ENCODE data around the gene PTPN5.

PTPN5 gene

GRCh38 chr11:18776324-18776723 is 15.3 kb downstream of the PTPN5 start:
- TF ChIP-seq CTCF (IDR thresholded peaks at IDR 0.05; ENCODE audit: low read depth, low read length): no peak
- Histone ChIP-seq H3K9me3 (ENCODE audit: severe bottlenecking) (no peaks in the 10 kb centered on the region), H3K36me3 (no peaks in the 10 kb centered on the region), H3K27me3 (ENCODE audit: insufficient read depth, low read depth, severe bottlenecking) (no peaks in the 10 kb centered on the region), H3K27ac (no peak overlapping the region), H3K4me3 (ENCODE audit: low read depth, low read length) (no peak overlapping the region)
- DNase-seq: no peak

GRCh38 chr11:18775492-18776292 is 15.9 kb downstream of the PTPN5 start:
- TF ChIP-seq CTCF (IDR thresholded peaks at IDR 0.05; ENCODE audit: low read depth, low read length): peak; percentile 94
- Histone ChIP-seq H3K36me3 (no peaks in the 10 kb centered on the region), H3K27me3 (ENCODE audit: insufficient read depth, low read depth, severe bottlenecking) (no peaks in the 10 kb centered on the region), H3K9me3 (ENCODE audit: severe bottlenecking) (no peaks in the 10 kb centered on the region), H3K4me3 (ENCODE audit: low read depth, low read length) (no peak overlapping the region), H3K27ac (no peak overlapping the region)
- peak; percentile 81 for DNase-seq

- H3K36me3 ChIP-seq: no peaks in the 10 kb centered on the region
- H3K27ac ChIP-seq: no peak overlapping the region
- H3K27me3 ChIP-seq (ENCODE audit: insufficient read depth, low read depth, severe bottlenecking): no peaks in the 10 kb centered on the region
- no peak overlapping the region for H3K4me3 ChIP-seq (ENCODE audit: low read depth, low read length)
- no peak for DNase-seq
- no peaks in the 10 kb centered on the region for H3K9me3 ChIP-seq (ENCODE audit: severe bottlenecking)
- no peak for TF ChIP-seq CTCF (IDR thresholded peaks at IDR 0.05; ENCODE audit: low read depth, low read length)
These were observed 16.8 kb downstream of the PTPN5 start for GRCh38 chr11:18774801-18775200.

- Histone ChIP-seq H3K27me3 (ENCODE audit: insufficient read depth, low read depth, severe bottlenecking) (no peaks in the 10 kb centered on the region), H3K27ac (no peak overlapping the region), H3K4me3 (ENCODE audit: low read depth, low read length) (no peak overlapping the region), H3K9me3 (ENCODE audit: severe bottlenecking) (no peaks in the 10 kb centered on the region), H3K36me3 (no peaks in the 10 kb centered on the region)
- TF ChIP-seq CTCF (IDR thresholded peaks at IDR 0.05; ENCODE audit: low read depth, low read length): no peak
- no peak for DNase-seq
These were observed 17.9 kb downstream of the PTPN5 start for GRCh38 chr11:18773681-18774080.

GRCh38 chr11:18773104-18773503 is 18.5 kb downstream of the PTPN5 start:
- Histone ChIP-seq H3K36me3 (no peaks in the 10 kb centered on the region), H3K27me3 (ENCODE audit: insufficient read depth, low read depth, severe bottlenecking) (no peaks in the 10 kb centered on the region), H3K4me3 (ENCODE audit: low read depth, low read length) (no peak overlapping the region), H3K27ac (no peak overlapping the region), H3K9me3 (ENCODE audit: severe bottlenecking) (no peaks in the 10 kb centered on the region)
- TF ChIP-seq CTCF (IDR thresholded peaks at IDR 0.05; ENCODE audit: low read depth, low read length): no peak
- no peak for DNase-seq

- Histone ChIP-seq H3K36me3 (no peaks in the 10 kb centered on the region), H3K4me3 (ENCODE audit: low read depth, low read length) (no peak overlapping the region), H3K27me3 (ENCODE audit: insufficient read depth, low read depth, severe bottlenecking) (no peaks in the 10 kb centered on the region), H3K27ac (no peak overlapping the region), H3K9me3 (ENCODE audit: severe bottlenecking) (no peaks in the 10 kb centered on the region)
- DNase-seq: peak; percentile 31
- no peak for TF ChIP-seq CTCF (IDR thresholded peaks at IDR 0.05; ENCODE audit: low read depth, low read length)
These were observed 19.4 kb downstream of the PTPN5 start for GRCh38 chr11:18772211-18772610.
